ENCODE results near the gene WFDC5. TPM values are rescaled to one million over a fixed set of nuclear protein-coding genes. Genes with fewer than 3 reads are reported as not detected.
A peak's percentile ranks its signal among the peaks of the same experiment; 100 is the strongest.

The WFDC5 gene
- total and polyA plus RNA-seq, 9 of the 15 experiments (the other 6 are each of a cell fraction or from before 2014, with no cell fraction given) = not detected

- BruUV-seq (replicated peaks) = no TSS peak
- POLR2A ChIA-PET = interaction anchor here (0.6 to 1.3 kb wide), 4 partner anchors 12 to 51 kb away, joined by 3 to 6 read pairs (median 4); no protein-coding TSS in a partner anchor
- Histone ChIP-seq H3K27ac (ENCODE audit: extremely low read depth, low read depth, low read length) (no peak overlapping the region), H3K4me3 (no peak overlapping the region), H3K79me2 (ENCODE audit: control insufficient read depth, insufficient read depth, low read length) (no peaks in the 10 kb centered on the region), H3K27me3 (ENCODE audit: control insufficient read depth in 2 of 2, insufficient read depth in 2 of 2, low read length in 2 of 2) (peaks cover 5 to 13% of the 10 kb centered on the region in 2 experiments; a peak in 4 of 5 replicates), H3K4me2 (ENCODE audit: insufficient read depth, low read length) (no peak overlapping the region), H2AFZ (ENCODE audit: low read depth, low read length) (0 out of 2 replicates have a peak overlapping the region, but pooled peaks have one; percentile 26), H3K9ac (ENCODE audit: insufficient read depth in 1 of 2, low read depth in 2 of 2, low read length in 2 of 2) (no peak overlapping the region; a peak in 1 of 4 replicates), H3K9me3 (replicated peaks; ENCODE audit: control insufficient read depth, insufficient read depth, low read depth, low read length) (no peaks in the 10 kb centered on the region), H4K20me1 (replicated peaks; ENCODE audit: control insufficient read depth, insufficient read depth, low read length) (no peaks in the 10 kb centered on the region), H3K9me1 (ENCODE audit: control insufficient read depth, insufficient read depth, low read length) (no peaks in the 10 kb centered on the region), H3K4me1 (replicated peaks in 1 of 2; ENCODE audit: control insufficient read depth in 2 of 2, insufficient read depth in 2 of 2, low read length in 2 of 2) (peaks cover 0 to 9% of the 10 kb centered on the region in 2 experiments; a peak in 1 of 5 replicates), H3K36me3 (ENCODE audit: control insufficient read depth, insufficient read depth, low read length) (no peaks in the 10 kb centered on the region)
- in situ Hi-C loops (cut with MboI) = no loop called here
- CTCF ChIA-PET (ENCODE audit: low intra/inter-chr PET ratio) = interaction anchor here (0.6 to 3.2 kb wide), 3 partner anchors 52 to 403 kb away, joined by 3 to 34 read pairs (median 19); no protein-coding TSS in a partner anchor
- FAIRE-seq (no peak), ATAC-seq (no peak), DNase-seq (ENCODE audit: extremely low read depth in 1 of 4, low spot score in 3 of 4) (no peak)
- 38% methylated on average over 10 of the region's 11 CpGs for WGBS (ENCODE audit: insufficient coverage, low coverage, missing lambda C conversion rate)
- intact Hi-C loops (cut with micrococcal nuclease) = loop anchor here (1.0 to 10.0 kb wide), 3 partner anchors 51 to 180 kb away; partner anchors contain the start of gene PABPC1L
- TF ChIP-seq SMAD2 (IDR thresholded peaks at IDR 0.05; ENCODE audit: low read depth, low read length) (no peak), DNMT1 (IDR thresholded peaks at IDR 0.05) (no peak), CHD7 (IDR thresholded peaks at IDR 0.05; ENCODE audit: low read depth, low read length) (no peak), YY1 (IDR thresholded peaks at IDR 0.05; ENCODE audit: borderline replicate concordance in 1 of 3, control insufficient read depth in 1 of 3, extremely low read depth in 1 of 3, insufficient read depth in 3 of 3, insufficient read length in 1 of 3, insufficient replicate concordance in 2 of 3, low read depth in 1 of 3, low read length in 2 of 3) (no peak)
Observed at GRCh38 chr20:45094864-45095574, 20.0 kb downstream of the WFDC5 start.

All from K562 (cell line).